SK-N-SH (cell line): ENCODE measurements around the gene PRPF6. TPM values are rescaled to one million over a fixed set of nuclear protein-coding genes. Genes with fewer than 3 reads are reported as not detected.

Source experiments
- CTCF ChIA-PET: fragments of 300-600, 350-600 bp; formaldehyde crosslinking; extraction: SDS; loops from one replicate; lab custom pipeline; 2021; lab: Yijun Ruan, JAX
- POLR2A ChIA-PET: fragments of 350-600 bp; sonication (Branson Sonifier 250); formaldehyde crosslinking; extraction: SDS; loops from one replicate; lab custom pipeline; 2020; ENCODE audit warnings: antibody characterized with exemption, inconsistent platforms; lab: Yijun Ruan, JAX
- DNase-seq: peaks from one replicate; pipeline ENCODE4 v3.0.0; 2012
- H2AFZ ChIP-seq: fragments of 200-600 bp; sonication (generic); 2 replicates; pipeline ENCODE4 v1.8.1; 2016; ENCODE audit warnings: antibody characterized with exemption, mild to moderate bottlenecking, low read depth
- H3F3A ChIP-seq: fragments of 200-600 bp; sonication (generic); replicated peaks from 2 replicates; pipeline ENCODE3; 2016; ENCODE audit warnings: antibody characterized with exemption, mild to moderate bottlenecking; ENCODE audit not compliant: insufficient read depth
- H3K27ac ChIP-seq, 2 experiments: fragments of 200-500 bp in 1 of 2; fragments of 200-600 bp in 1 of 2; sonication (Bioruptor generic) in 1 of 2; sonication (generic), shearing (Covaris generic) in 1 of 2; 2 replicates each; pipeline versions ENCODE4 v1.5.1 to v1.6.1; 2014 to 2016; ENCODE audit warnings: low read depth in 2 of 2, inconsistent platforms in 1 of 2, low read length in 1 of 2, mild to moderate bottlenecking in 1 of 2, mixed read lengths in 1 of 2
- H3K27me3 ChIP-seq: fragments of 200-600 bp; sonication (generic), shearing (Covaris generic); 2 replicates; pipeline ENCODE4 v1.6.1; 2016; ENCODE audit warnings: mixed run types; ENCODE audit not compliant: insufficient read depth
- H3K36me3 ChIP-seq, 2 experiments: fragments of 200-500 bp in 1 of 2; fragments of 200-600 bp in 1 of 2; sonication (Bioruptor generic) in 1 of 2; sonication (generic) in 1 of 2; replicated peaks in 1 of 2; 2 replicates each; pipeline versions ENCODE3 to v1.5.1; 2014 to 2016; ENCODE audit warnings: low read length in 1 of 2, mild to moderate bottlenecking in 1 of 2; ENCODE audit not compliant: insufficient read depth in 2 of 2, control insufficient read depth in 1 of 2
- H3K4me1 ChIP-seq, 2 experiments: fragments of 200-500 bp in 1 of 2; fragments of 200-600 bp in 1 of 2; sonication (Bioruptor generic) in 1 of 2; sonication (generic), shearing (Covaris generic) in 1 of 2; 2 replicates each; pipeline versions ENCODE4 v1.5.1 to v1.6.1; 2014 to 2016; ENCODE audit warnings: low read depth in 1 of 2, low read length in 1 of 2, mixed run types in 1 of 2; ENCODE audit not compliant: insufficient read depth in 2 of 2, control insufficient read depth in 1 of 2
- H3K4me2 ChIP-seq: fragments of 200-600 bp; sonication (generic), shearing (Covaris generic); 2 replicates; pipeline ENCODE4 v1.6.1; 2017; ENCODE audit warnings: mixed run types
- H3K4me3 ChIP-seq, 2 experiments: fragments of 200-500 bp in 1 of 2; fragments of 200-600 bp in 1 of 2; sonication (Bioruptor generic) in 1 of 2; sonication (generic), shearing (Covaris generic) in 1 of 2; 2 replicates each; pipeline versions ENCODE4 v1.5.1 to v1.8.1; 2014 to 2016; ENCODE audit warnings: low read depth in 2 of 2, inconsistent platforms in 1 of 2, low read length in 1 of 2, mild to moderate bottlenecking in 1 of 2, mixed read lengths in 1 of 2, moderate library complexity in 1 of 2
- H3K79me2 ChIP-seq: fragments of 200-600 bp; sonication (generic); 2 replicates; pipeline ENCODE4 v1.8.1; 2017; ENCODE audit warnings: mild to moderate bottlenecking; ENCODE audit not compliant: insufficient read depth
- H3K9ac ChIP-seq: fragments of 200-600 bp; sonication (generic); 2 replicates; pipeline ENCODE4 v1.6.1; 2017; ENCODE audit warnings: mixed run types
- H3K9me2 ChIP-seq: fragments of 200-600 bp; sonication (generic); 2 replicates; pipeline ENCODE4 v1.6.1; 2017; ENCODE audit warnings: mixed run types
- H3K9me3 ChIP-seq: fragments of 200-600 bp; sonication (generic); 2 replicates; pipeline ENCODE4 v1.6.1; 2017; ENCODE audit warnings: mixed run types, mild to moderate bottlenecking, moderate library complexity
- H4K20me1 ChIP-seq: fragments of 200-600 bp; sonication (generic); 2 replicates; pipeline ENCODE4 v1.6.1; 2017; ENCODE audit warnings: mild to moderate bottlenecking, mixed run types; ENCODE audit not compliant: insufficient read depth
- CHD2 ChIP-seq: fragments of 150-350 bp; IDR thresholded peaks from 2 replicates; pipeline ENCODE4 v1.6.1; 2018; ENCODE audit warnings: low read length; ENCODE audit not compliant: partially characterized antibody
- ELF1 ChIP-seq: IDR thresholded peaks from 2 replicates; pipeline ENCODE4 v1.4.0; 2012
- EP300 ChIP-seq, 2 experiments: IDR thresholded peaks; 2 replicates each; pipeline versions ENCODE4 v1.4.0 to v1.6.1; 2012; ENCODE audit warnings: borderline replicate concordance in 1 of 2, low read depth in 1 of 2, low read length in 1 of 2
- FOSL2 ChIP-seq: IDR thresholded peaks from 2 replicates; pipeline ENCODE4 v1.4.0; 2012; ENCODE audit warnings: low read depth, mild to moderate bottlenecking, moderate library complexity, borderline replicate concordance
- GABPA ChIP-seq: IDR thresholded peaks from 2 replicates; pipeline ENCODE4 v1.4.0; 2012; ENCODE audit warnings: low read depth, mild to moderate bottlenecking
- MAX ChIP-seq: IDR thresholded peaks from 2 replicates; pipeline ENCODE4 v1.4.0; 2012; ENCODE audit warnings: low read depth
- MEF2A ChIP-seq: IDR thresholded peaks from 2 replicates; pipeline ENCODE4 v1.4.0; 2012; ENCODE audit warnings: low read depth, borderline replicate concordance
- NRF1 ChIP-seq: IDR thresholded peaks from 2 replicates; pipeline ENCODE4 v1.6.1; 2012; ENCODE audit warnings: low read depth, mild to moderate bottlenecking, low read length
- POLR2AphosphoS5 ChIP-seq: IDR thresholded peaks from 2 replicates; pipeline ENCODE4 v1.6.1; 2012; ENCODE audit warnings: low read depth, low read length
- RCOR1 ChIP-seq: fragments of 150-350 bp; IDR thresholded peaks from 2 replicates; pipeline ENCODE4 v1.6.1; 2017; ENCODE audit warnings: antibody characterized with exemption, low read length
- SMC3 ChIP-seq: IDR thresholded peaks from 2 replicates; pipeline ENCODE4 v1.6.1; 2012; ENCODE audit warnings: low read depth, low read length, improper control_type of control experiment
- TAF1 ChIP-seq: IDR thresholded peaks from 2 replicates; pipeline ENCODE4 v1.6.1; 2012; ENCODE audit warnings: low read depth, mild to moderate bottlenecking, low read length, moderate library complexity, borderline replicate concordance
- TCF12 ChIP-seq: IDR thresholded peaks from 2 replicates; pipeline ENCODE4 v1.4.0; 2012
- ZBTB33 ChIP-seq: IDR thresholded peaks from 2 replicates; pipeline ENCODE4 v1.4.0; 2012; ENCODE audit warnings: low read depth, borderline replicate concordance
- WGBS: methylation state at CpG from one replicate; pipeline ENCODE4 v1.1.6; 2017; ENCODE audit warnings: low lambda C conversion rate; 5-methylcytosine and 5-hydroxymethylcytosine counted together
- polyA plus RNA-seq, 3 experiments: library from polyadenylated mRNA; depleted of rRNA; stranded (reverse); fragments of >200 nt; gene quantifications; 2 replicates each; pipeline ENCODE4 v1.2.3, GENCODE V29; 2012

Gene PRPF6
- polyA plus RNA-seq, 1 of the 3 experiments (the other 2 are of a cell fraction) = 59.1 TPM

GRCh38 chr20:64035066-64035932 lies 54.4 kb downstream of the PRPF6 start:
- H3K9me3 ChIP-seq = no peaks in the 10 kb centered on the region
- ChIA-PET CTCF (interaction anchor here (0.9 to 7.7 kb wide), 6 partner anchors 17 to 498 kb away, joined by 3 to 52 read pairs (median 4); partner anchors contain the start of genes LKAAEAR1, PRPF6 and PTK6), POLR2A (interaction anchor here (0.8 kb wide), 1 partner anchor 8 kb away, joined by 3 read pairs; no protein-coding TSS in a partner anchor)
- H3K36me3 ChIP-seq = peaks cover 3 to 33% of the 10 kb centered on the region in 2 experiments
- 0 out of 2 replicates have a peak, but pooled peaks cover 10% of the 10 kb centered on the region for H4K20me1 ChIP-seq
- H3K4me3 ChIP-seq = no peak overlapping the region
- H3K9me2 ChIP-seq = no peaks in the 10 kb centered on the region
- DNase-seq = no peak
- H3K79me2 ChIP-seq = no peaks in the 10 kb centered on the region
- peaks cover 0 to 7% of the 10 kb centered on the region in 2 experiments; a peak in 1 of 4 replicates for H3K4me1 ChIP-seq
- no peak for TF ChIP-seq ELF1
- no peak for TF ChIP-seq SMC3
- no peak for TF ChIP-seq MAX
- no peaks in the 10 kb centered on the region for H3K27me3 ChIP-seq
- H3K4me2 ChIP-seq = no peak overlapping the region
- 90% methylated on average over 12 of the region's 17 CpGs for WGBS
- H3K9ac ChIP-seq = no peak overlapping the region
- no peak overlapping the region for H2AFZ ChIP-seq
- H3K27ac ChIP-seq = no peak overlapping the region
- no peaks in the 10 kb centered on the region for H3F3A ChIP-seq

GRCh38 chr20:64035933-64036345 lies 55.0 kb downstream of the PRPF6 start, which contains the start of gene C20orf204:
Gene C20orf204, plus strand, starts transcription at chr20:64036182. Its CDS starts 142 bp downstream, at chr20:64036324.
- Histone ChIP-seq H3K27ac (no peak within 1 kb of the TSS), H3K27me3 (no peaks in the 10 kb centered on the region), H3K4me2 (no peak within 1 kb of the TSS), H3K36me3 (peaks cover 2 to 27% of the 10 kb centered on the region in 2 experiments), H3K4me3 (no peak within 1 kb of the TSS), H4K20me1 (0 out of 2 replicates have a peak, but pooled peaks cover 10% of the 10 kb centered on the region), H3K9me3 (no peaks in the 10 kb centered on the region), H2AFZ (no peak within 1 kb of the TSS), H3K4me1 (peaks cover 0 to 7% of the 10 kb centered on the region in 2 experiments; a peak in 1 of 4 replicates), H3K9ac (no peak within 1 kb of the TSS), H3K9me2 (no peaks in the 10 kb centered on the region), H3K79me2 (no peaks in the 10 kb centered on the region), H3F3A (no peaks in the 10 kb centered on the region)
- 95% methylated on average over 9 of the region's 10 CpGs for WGBS
- ChIA-PET CTCF (interaction anchor here (0.9 to 7.7 kb wide), 7 partner anchors 16 to 499 kb away, joined by 3 to 61 read pairs (median 5); partner anchors contain the start of genes LKAAEAR1, PRPF6 and PTK6), POLR2A (interaction anchor here (0.8 kb wide), 1 partner anchor 9 kb away, joined by 3 read pairs; no protein-coding TSS in a partner anchor)
- TF ChIP-seq TCF12 = no peak
- TF ChIP-seq RCOR1 = no peak
- TF ChIP-seq FOSL2 = no peak
- no peak for TF ChIP-seq MEF2A
- no peak for TF ChIP-seq ELF1
- no peak for TF ChIP-seq GABPA
- TF ChIP-seq SMC3 = no peak
- no peak for TF ChIP-seq NRF1
- no peak for TF ChIP-seq CHD2
- no peak for TF ChIP-seq TAF1
- no peak for TF ChIP-seq ZBTB33
- no peak for TF ChIP-seq POLR2AphosphoS5
- no peak for TF ChIP-seq EP300 (IDR thresholded peaks at IDR 0.05; ENCODE audit: borderline replicate concordance in 1 of 2, low read depth in 1 of 2, low read length in 1 of 2)
- no peak for DNase-seq
